Skeletal muscle tissue (tissue), 4 donors: ENCODE data around the gene KRT36. TPM values are rescaled to one million over a fixed set of nuclear protein-coding genes. Genes with fewer than 3 reads are reported as not detected.

ENCODE experiments used
- H3K27ac ChIP-seq: one replicate; pipeline ENCODE4 v1.7.0; 2013; ENCODE audit warnings: mild to moderate bottlenecking, low read depth, low read length, inconsistent platforms
- H3K27me3 ChIP-seq, 3 donors: one replicate each; pipeline ENCODE4 v1.7.0; 2013; ENCODE audit warnings: low read length in 3 of 3; ENCODE audit not compliant: control insufficient read depth in 3 of 3, insufficient read depth in 3 of 3
- H3K36me3 ChIP-seq, 3 donors: one replicate each; pipeline ENCODE4 v1.7.0; 2013; ENCODE audit warnings: low read length in 3 of 3; ENCODE audit not compliant: control insufficient read depth in 3 of 3, insufficient read depth in 3 of 3
- H3K4me1 ChIP-seq, 3 donors: one replicate each; pipeline ENCODE4 v1.7.0; 2013; ENCODE audit warnings: low read length in 3 of 3, mild to moderate bottlenecking in 3 of 3; ENCODE audit not compliant: control insufficient read depth in 3 of 3, insufficient read depth in 3 of 3
- H3K4me3 ChIP-seq, 3 donors: one replicate each; pipeline ENCODE4 v1.7.0; 2013; ENCODE audit warnings: low read length in 3 of 3
- H3K9ac ChIP-seq, 3 donors: one replicate each; pipeline ENCODE4 v1.7.0; 2013; ENCODE audit warnings: low read length in 3 of 3, mild to moderate bottlenecking in 3 of 3, moderate library complexity in 2 of 3, low read depth in 1 of 3
- H3K9me3 ChIP-seq, 3 donors: one replicate each; pipeline ENCODE4 v1.7.0; 2013; ENCODE audit warnings: low read length in 3 of 3; ENCODE audit not compliant: control insufficient read depth in 3 of 3
- total RNA-seq: library from RNA; depleted of rRNA; stranded (reverse); fragments of >200 nt; gene quantifications from one replicate; pipeline ENCODE4 v1.2.3, GENCODE V29; 2014
- donor health status: Osteomylitis.

Gene KRT36
- total RNA-seq, 1 donor from 2014 or later, result not detected

- Histone ChIP-seq H3K27me3 (peaks cover 0 to 13% (median 4%) of the 10 kb centered on the region in 3 donors), H3K36me3 (no peaks in the 10 kb centered on the region), H3K9ac (no peak overlapping the region), H3K9me3 (no peaks in the 10 kb centered on the region), H3K4me1 (peaks cover 6 to 15% (median 14%) of the 10 kb centered on the region in 3 donors), H3K4me3 (no peak overlapping the region), H3K27ac (no peak overlapping the region)
These were observed 1.8 kb upstream of the KRT36 start for GRCh38 chr17:41491476-41491875.

- Histone ChIP-seq H3K9me3 (no peaks in the 10 kb centered on the region), H3K27me3 (peaks cover 0 to 15% (median 4%) of the 10 kb centered on the region in 3 donors), H3K9ac (no peak overlapping the region), H3K4me3 (no peak overlapping the region), H3K27ac (no peak overlapping the region), H3K36me3 (no peaks in the 10 kb centered on the region), H3K4me1 (peaks cover 6 to 15% (median 14%) of the 10 kb centered on the region in 3 donors)
These were observed 585 bp upstream of the KRT36 start for GRCh38 chr17:41490000-41490990.

GRCh38 chr17:41486809-41487530 is 2.7 kb downstream of the KRT36 start:
- H3K27me3 ChIP-seq, result peaks cover 0 to 19% (median 4%) of the 10 kb centered on the region in 3 donors
- H3K4me1 ChIP-seq, result no peaks in the 10 kb centered on the region
- H3K9ac ChIP-seq, result no peak overlapping the region
- H3K36me3 ChIP-seq, result no peaks in the 10 kb centered on the region
- no peaks in the 10 kb centered on the region for H3K9me3 ChIP-seq
- no peak overlapping the region for H3K27ac ChIP-seq
- no peak overlapping the region for H3K4me3 ChIP-seq

- H3K4me1 ChIP-seq, result no peaks in the 10 kb centered on the region
- no peak overlapping the region for H3K4me3 ChIP-seq
- H3K9ac ChIP-seq, result no peak overlapping the region
- peaks cover 0 to 19% (median 4%) of the 10 kb centered on the region in 3 donors for H3K27me3 ChIP-seq
- H3K27ac ChIP-seq, result no peak overlapping the region
- no peaks in the 10 kb centered on the region for H3K9me3 ChIP-seq
- no peaks in the 10 kb centered on the region for H3K36me3 ChIP-seq
These were observed 3.4 kb downstream of the KRT36 start for GRCh38 chr17:41486316-41486715.

- H3K27me3 ChIP-seq, result peaks cover 0 to 19% (median 4%) of the 10 kb centered on the region in 3 donors
These were observed 4.5 kb downstream of the KRT36 start for GRCh38 chr17:41484920-41485904.

GRCh38 chr17:41483991-41484826 is 5.5 kb downstream of the KRT36 start:
- no peak overlapping the region for H3K4me3 ChIP-seq
- no peaks in the 10 kb centered on the region for H3K36me3 ChIP-seq
- peaks cover 0 to 19% (median 4%) of the 10 kb centered on the region in 3 donors for H3K27me3 ChIP-seq
- no peak overlapping the region for H3K9ac ChIP-seq
- no peaks in the 10 kb centered on the region for H3K4me1 ChIP-seq
- H3K9me3 ChIP-seq, result no peaks in the 10 kb centered on the region
- H3K27ac ChIP-seq, result no peak overlapping the region

More at GRCh38 chr17:41484920-41485904, 4.5 kb downstream of the KRT36 start:
- no peaks in the 10 kb centered on the region for H3K4me1 ChIP-seq
- H3K36me3 ChIP-seq, result no peaks in the 10 kb centered on the region
- H3K9ac ChIP-seq, result no peak overlapping the region
- H3K4me3 ChIP-seq, result no peak overlapping the region
- H3K27ac ChIP-seq, result no peak overlapping the region
- no peaks in the 10 kb centered on the region for H3K9me3 ChIP-seq

- H3K4me3 ChIP-seq, result no peak overlapping the region
- no peaks in the 10 kb centered on the region for H3K36me3 ChIP-seq
- H3K9ac ChIP-seq, result no peak overlapping the region
- H3K27ac ChIP-seq, result no peak overlapping the region
- H3K9me3 ChIP-seq, result no peaks in the 10 kb centered on the region
- peaks cover 0 to 17% (median under 1%) of the 10 kb centered on the region in 3 donors for H3K27me3 ChIP-seq
- no peaks in the 10 kb centered on the region for H3K4me1 ChIP-seq
These were observed 6.2 kb downstream of the KRT36 start for GRCh38 chr17:41483531-41483930.

- Histone ChIP-seq H3K4me3 (no peak within 1 kb of the TSS), H3K36me3 (no peaks in the 10 kb centered on the region), H3K4me1 (no peaks in the 10 kb centered on the region), H3K27ac (no peak within 1 kb of the TSS), H3K9ac (no peak within 1 kb of the TSS), H3K27me3 (peaks cover 0 to 4% (median 0%) of the 10 kb centered on the region in 3 donors), H3K9me3 (no peaks in the 10 kb centered on the region)
These were observed 8.7 kb downstream of the KRT36 start, which contains the start of gene KRT35 for GRCh38 chr17:41481036-41481435. KRT35 (minus strand) TSS chr17:41481151; CDS start chr17:41481097, 54 bp downstream.
